RCC 7860 (cell line): Measurements from ENCODE around the gene CDRT4.
"Not testable (repeated sequence)": the region's sequence is repeated elsewhere in the genome, so short reads cannot be mapped to it uniquely, and the experiment has no call there.

ENCODE experiments used
- DNase-seq: peaks from one replicate; pipeline ENCODE4 v3.0.0-alpha.2; 2015; ENCODE audit warnings: low spot score
- FAIRE-seq: peaks from 2 replicates; lab custom pipeline; 2012; peaks lifted over from hg19 to GRCh38; lab: Jason Lieb, UNC

CDRT4 gene

GRCh38 chr17:15462976-15463772 is 4.2 kb downstream of the CDRT4 start:
- FAIRE-seq (no peak), DNase-seq (no peak)

GRCh38 chr17:15457723-15458094 is 9.7 kb downstream of the CDRT4 start:
- FAIRE-seq = no peak
- no peak for DNase-seq

DNA sequence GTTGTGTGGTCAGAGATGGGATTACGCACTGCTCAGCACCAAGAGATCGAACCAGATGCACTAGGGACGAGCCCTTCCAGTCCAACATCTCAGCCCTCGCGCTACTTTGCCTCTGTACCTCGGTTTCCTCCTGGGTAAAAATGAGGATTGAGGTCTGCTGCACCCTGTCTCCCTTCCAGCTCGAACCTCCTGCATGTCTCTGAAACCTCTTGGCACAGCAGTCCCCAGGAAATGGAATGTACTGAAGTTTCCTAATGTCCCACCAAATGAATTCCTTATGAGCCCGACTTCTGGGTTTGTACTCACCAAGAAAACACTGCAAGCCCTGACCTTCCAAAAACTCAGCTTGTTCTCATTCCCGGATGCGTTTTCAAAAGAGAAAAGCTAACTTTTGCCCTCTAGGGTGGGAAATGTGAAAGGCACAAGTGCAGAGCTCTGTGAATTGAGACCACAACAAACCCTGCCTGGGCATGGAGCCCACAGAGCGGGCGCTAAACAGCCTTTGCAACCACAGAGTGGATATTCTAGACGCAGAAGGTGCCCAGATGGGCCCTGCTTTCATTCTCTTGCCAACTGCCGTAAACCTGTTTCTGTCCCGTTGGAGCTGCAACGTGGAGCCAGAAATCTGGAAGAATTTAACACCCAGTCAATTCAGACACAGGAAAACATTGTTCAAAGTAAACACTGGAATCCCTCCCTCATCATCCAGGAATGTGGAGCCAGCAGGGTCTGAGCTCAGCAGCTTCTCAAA is 10.3 kb downstream of the CDRT4 start:
- DNase-seq (no peak), FAIRE-seq (no peak)

DNA sequence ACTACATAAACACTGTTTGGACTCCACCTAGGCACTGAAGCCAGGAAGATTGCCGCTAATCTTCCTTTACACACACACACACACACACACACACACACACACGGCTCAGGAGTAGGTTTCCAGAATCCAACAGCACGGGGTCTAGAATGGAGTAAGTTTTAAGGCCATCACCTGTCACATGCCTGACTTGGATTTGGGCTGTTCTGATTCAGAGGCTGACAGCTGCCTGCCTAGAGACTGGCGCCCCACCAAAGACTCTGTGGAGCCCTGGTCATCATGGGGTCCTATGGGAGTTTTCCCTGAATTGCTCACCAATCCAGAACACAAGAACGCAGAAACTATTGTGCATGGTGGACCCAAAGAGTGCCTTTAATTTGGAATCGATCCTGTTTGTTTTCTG is 10.9 kb downstream of the CDRT4 start:
- FAIRE-seq (no peak), DNase-seq (no peak)

DNA sequence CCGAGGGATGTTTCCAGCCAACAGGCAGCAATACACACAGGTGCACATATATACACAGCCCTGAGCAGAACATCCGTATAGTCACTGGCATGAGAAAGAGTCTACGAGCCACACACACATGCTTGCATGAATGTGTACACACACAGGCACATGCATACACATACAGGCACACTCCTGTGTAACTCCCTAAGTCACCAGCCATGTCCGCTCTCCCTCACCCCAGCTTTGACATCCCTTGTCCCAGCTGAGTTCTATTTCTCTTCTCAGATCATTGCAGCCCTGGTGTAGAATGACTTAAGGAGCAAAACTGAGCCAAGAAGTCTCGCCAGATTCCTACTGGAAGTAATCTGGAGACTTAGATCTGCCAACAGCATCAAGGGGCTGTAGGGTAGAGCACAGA is 13.1 kb downstream of the CDRT4 start:
- DNase-seq = no peak
- no peak for FAIRE-seq

GRCh38 chr17:15453782-15454181 is 13.6 kb downstream of the CDRT4 start:
- FAIRE-seq (no peak), DNase-seq (no peak)

- DNase-seq = no peak
- no peak for FAIRE-seq
Observed at GRCh38 chr17:15453246-15453645, 14.2 kb downstream of the CDRT4 start.

DNA sequence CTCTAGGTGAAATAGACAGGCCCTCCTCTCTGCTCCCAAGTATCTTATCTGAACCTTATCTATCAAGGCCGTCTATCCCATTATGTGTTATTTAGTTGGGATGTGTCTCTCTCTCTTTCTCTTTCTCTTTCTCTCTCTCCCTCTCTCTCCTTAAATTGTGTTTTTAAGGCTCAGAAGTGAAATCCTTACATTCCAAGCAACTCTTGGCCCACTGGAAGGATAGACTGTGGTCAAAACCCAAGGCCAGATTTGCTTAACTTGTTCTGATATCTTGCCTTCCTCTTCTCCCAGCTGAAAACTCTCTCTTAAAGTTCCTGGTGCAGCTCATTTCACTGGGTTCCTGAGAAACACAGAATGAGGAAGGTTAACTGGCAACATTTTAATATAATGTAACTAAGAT is 14.7 kb downstream of the CDRT4 start:
- DNase-seq (no peak), FAIRE-seq (no peak)

- DNase-seq (no peak), FAIRE-seq (no peak)
Observed at GRCh38 chr17:15451680-15452079, 15.7 kb downstream of the CDRT4 start.

DNA sequence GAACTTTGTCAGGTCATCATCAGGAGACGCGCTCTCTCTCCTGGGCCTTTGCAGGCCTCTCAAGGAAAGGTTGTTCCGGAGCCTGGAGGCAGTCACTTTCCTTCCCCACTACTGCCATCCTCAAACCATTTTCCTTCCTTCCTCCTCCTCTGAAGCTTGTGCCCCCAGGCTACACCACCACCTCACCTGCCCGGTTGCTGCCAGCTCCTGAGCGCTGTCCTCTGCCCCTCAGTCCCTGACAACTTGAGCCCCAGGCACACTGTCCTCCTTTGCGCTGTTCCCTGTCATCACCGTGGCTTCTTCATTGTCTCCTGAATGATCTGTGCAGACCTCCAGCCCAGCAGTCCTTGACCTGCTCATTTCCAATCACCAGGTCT is 18.9 kb downstream of the CDRT4 start:
- DNase-seq = no peak
- no peak for FAIRE-seq

DNA sequence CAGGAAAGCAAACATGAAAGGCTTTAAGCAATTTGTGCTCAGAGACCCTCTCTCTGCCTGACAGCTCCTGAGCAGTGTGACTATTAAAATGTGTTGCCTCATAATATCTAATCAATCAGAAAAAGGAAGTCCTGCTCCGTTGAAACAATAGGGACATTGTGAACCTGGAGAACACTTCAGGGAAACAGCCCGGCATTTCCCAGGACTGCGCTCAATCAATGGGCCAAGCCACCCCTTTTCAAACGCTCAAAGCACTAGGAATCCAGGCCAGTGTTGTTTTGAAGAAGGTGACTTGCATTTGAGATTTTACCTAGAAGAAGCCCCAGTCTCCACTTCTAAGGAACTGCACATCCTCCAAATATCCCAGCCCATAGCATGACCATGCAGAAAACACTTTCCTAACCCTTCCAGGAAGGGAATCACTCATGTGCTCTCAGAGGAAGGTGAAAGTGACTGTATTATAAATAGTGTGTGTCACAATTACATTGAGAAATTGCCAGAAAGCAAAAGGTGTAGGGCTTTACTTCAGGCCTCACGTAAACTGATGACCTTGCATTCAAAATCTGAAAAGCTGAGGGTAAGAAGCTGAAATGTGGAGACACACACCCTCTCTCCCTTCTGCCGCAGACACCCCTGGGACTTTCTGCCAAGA is 19.4 kb downstream of the CDRT4 start:
- DNase-seq = no peak
- no peak for FAIRE-seq

GRCh38 chr17:15446036-15446435 is 21.4 kb downstream of the CDRT4 start:
- no peak for DNase-seq
- no peak for FAIRE-seq

- DNase-seq (no peak), FAIRE-seq (no peak)
Observed at GRCh38 chr17:15444805-15445204, 22.6 kb downstream of the CDRT4 start.

- FAIRE-seq (no peak), DNase-seq (no peak)
Observed at GRCh38 chr17:15442311-15443180, 24.9 kb downstream of the CDRT4 start.

- no peak for FAIRE-seq
- no peak for DNase-seq
Observed at GRCh38 chr17:15441315-15441714, 26.1 kb downstream of the CDRT4 start.

- FAIRE-seq (no peak), DNase-seq (no peak)
Observed at GRCh38 chr17:15440347-15440746, 27.1 kb downstream of the CDRT4 start.

DNA sequence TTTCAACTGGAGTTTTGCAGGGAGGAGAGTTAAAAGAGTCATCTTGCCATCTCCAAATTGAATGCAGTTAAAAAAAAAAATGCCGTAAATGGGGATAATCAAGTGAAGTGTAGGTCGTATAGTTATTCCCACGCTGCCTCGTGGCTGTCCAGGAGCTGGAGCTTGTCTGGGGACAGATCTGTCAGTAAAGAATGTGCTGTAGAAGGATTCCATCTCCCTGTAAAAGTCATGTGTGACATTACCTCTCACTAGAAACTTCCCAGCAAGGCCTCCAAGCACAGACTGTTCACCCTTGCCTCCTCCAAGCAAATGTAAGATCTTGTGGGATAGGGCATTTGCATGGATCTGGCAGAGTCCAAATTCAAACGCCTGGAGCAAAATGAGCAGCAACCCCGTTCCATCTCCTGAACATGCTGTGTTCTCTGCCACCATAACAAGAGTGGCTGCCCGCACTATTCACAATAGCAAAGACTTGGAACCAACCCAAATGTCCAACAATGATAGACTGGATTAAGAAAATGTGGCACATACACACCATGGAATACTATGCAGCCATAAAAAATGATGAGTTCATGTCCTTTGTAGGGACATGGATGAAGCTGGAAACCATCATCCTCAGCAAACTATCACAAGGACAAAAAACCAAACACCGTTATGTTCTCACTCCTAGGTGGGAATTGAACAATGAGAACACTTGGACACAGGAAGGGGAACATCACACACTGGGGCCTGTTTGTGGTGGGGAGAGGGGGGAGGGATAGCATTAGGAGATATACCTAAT is 28.0 kb downstream of the CDRT4 start:
- not testable (repeated sequence) for DNase-seq, FAIRE-seq

- DNase-seq (no peak), FAIRE-seq (no peak)
Observed at GRCh38 chr17:15438491-15439105, 28.8 kb downstream of the CDRT4 start.

DNA sequence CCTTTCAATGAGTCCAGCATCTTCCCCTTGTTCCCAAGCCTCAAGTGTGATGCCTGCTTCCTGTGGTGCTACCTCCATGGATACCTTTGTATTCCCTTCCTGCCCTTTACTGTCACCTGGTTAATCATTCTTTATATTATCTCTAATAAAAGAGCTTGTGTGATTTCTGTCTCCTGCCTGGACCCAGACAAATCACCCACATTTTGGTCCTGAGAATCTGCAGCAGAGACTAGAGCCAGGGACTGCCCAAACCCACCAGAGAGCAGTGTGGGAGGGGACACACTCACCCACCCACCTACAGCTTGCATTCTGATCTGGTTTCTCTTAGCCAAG is 30.2 kb downstream of the CDRT4 start:
- DNase-seq (no peak), FAIRE-seq (no peak)
